HEK293T (cell line): ENCODE data around the gene C22orf15.

ENCODE experiments used
- CTCF ChIA-PET: fragments of 350-600 bp; formaldehyde crosslinking; extraction: SDS; loops from one replicate; lab custom pipeline; 2021; ENCODE audit warnings: antibody characterized with exemption, inconsistent platforms; lab: Yijun Ruan, JAX
- POLR2A ChIA-PET: fragments of 350-600 bp; formaldehyde crosslinking; extraction: SDS; loops from one replicate; lab custom pipeline; 2020; ENCODE audit warnings: antibody characterized with exemption, inconsistent platforms; lab: Yijun Ruan, JAX
- DNase-seq: peaks from one replicate; pipeline ENCODE4 v3.0.0; 2012; ENCODE audit warnings: mixed read lengths; ENCODE audit errors: extremely low spot score
- ARNT ChIP-seq: fragments of 450-650 bp; IDR thresholded peaks from 2 replicates; pipeline ENCODE4 v1.6.1; 2017; ENCODE audit warnings: mild to moderate bottlenecking
- BHLHE40 ChIP-seq: fragments of 450-650 bp; IDR thresholded peaks from 2 replicates; pipeline ENCODE4 v1.6.1; 2016; ENCODE audit warnings: mild to moderate bottlenecking, moderate library complexity, borderline replicate concordance
- CTBP1 ChIP-seq: fragments of 450-650 bp; IDR thresholded peaks from 2 replicates; pipeline ENCODE4 v1.6.1; 2016; ENCODE audit warnings: borderline replicate concordance
- ELF4 ChIP-seq: fragments of 450-650 bp; IDR thresholded peaks from 2 replicates; pipeline ENCODE4 v1.6.1; 2017; ENCODE audit warnings: antibody characterized with exemption
- FOXA1 ChIP-seq: fragments of 450-650 bp; IDR thresholded peaks from 2 replicates; pipeline ENCODE4 v1.6.1; 2016; ENCODE audit warnings: mild to moderate bottlenecking
- FOXK2 ChIP-seq: fragments of 450-650 bp; IDR thresholded peaks from 2 replicates; pipeline ENCODE4 v1.6.1; 2016; ENCODE audit warnings: mild to moderate bottlenecking
- FOXM1 ChIP-seq: fragments of 450-650 bp; IDR thresholded peaks from 2 replicates; pipeline ENCODE4 v1.6.1; 2017; ENCODE audit warnings: mild to moderate bottlenecking, borderline replicate concordance
- HDGF ChIP-seq: fragments of 450-650 bp; IDR thresholded peaks from 2 replicates; pipeline ENCODE4 v1.6.1; 2017; ENCODE audit warnings: antibody characterized with exemption, borderline replicate concordance
- L3MBTL2 ChIP-seq: fragments of 450-650 bp; conservative IDR thresholded peaks from 2 replicates; pipeline ENCODE4 v1.6.1; 2016; ENCODE audit warnings: mild to moderate bottlenecking
- LEF1 ChIP-seq: fragments of 450-650 bp; IDR thresholded peaks from 2 replicates; pipeline ENCODE4 v1.6.1; 2017; ENCODE audit warnings: mild to moderate bottlenecking, borderline replicate concordance
- NFRKB ChIP-seq: fragments of 450-650 bp; IDR thresholded peaks from 2 replicates; pipeline ENCODE4 v1.6.1; 2016; ENCODE audit warnings: mild to moderate bottlenecking, moderate library complexity
- SP1 ChIP-seq: fragments of 450-650 bp; IDR thresholded peaks from 2 replicates; pipeline ENCODE4 v1.6.1; 2017
- SUZ12 ChIP-seq: fragments of 450-650 bp; IDR thresholded peaks from 2 replicates; pipeline ENCODE4 v1.6.1; 2016; ENCODE audit warnings: mild to moderate bottlenecking
- TARDBP ChIP-seq: fragments of 450-650 bp; IDR thresholded peaks from 2 replicates; pipeline ENCODE4 v1.6.1; 2016
- ZNF384 ChIP-seq: fragments of 450-650 bp; IDR thresholded peaks from 2 replicates; pipeline ENCODE4 v1.6.1; 2016
- TF ChIP-seq, protein P1 (sequence below): fragments of 450-650 bp; IDR thresholded peaks from 2 replicates; pipeline ENCODE4 v1.6.1; 2016

Gene C22orf15

GRCh38 chr22:23752750-23753149 is 10.0 kb upstream of the C22orf15 start:
- no peak for DNase-seq
- CTCF ChIA-PET: no interaction called here
- POLR2A ChIA-PET: interaction anchor here (1.3 kb wide), 1 partner anchor 105 kb away, joined by 6 read pairs; the partner anchor contains the start of gene SLC2A11
- TF ChIP-seq SUZ12 (no peak), SP1 (no peak), LEF1 (no peak), FOXA1 (no peak), FOXK2 (no peak), ARNT (no peak), L3MBTL2 (no peak)

GRCh38 chr22:23753385-23753784 is 9.4 kb upstream of the C22orf15 start:
- TF ChIP-seq ARNT (no peak), SUZ12 (no peak), ELF4 (no peak), L3MBTL2 (no peak), FOXA1 (no peak), LEF1 (no peak)
- TF ChIP-seq, protein P1, sequence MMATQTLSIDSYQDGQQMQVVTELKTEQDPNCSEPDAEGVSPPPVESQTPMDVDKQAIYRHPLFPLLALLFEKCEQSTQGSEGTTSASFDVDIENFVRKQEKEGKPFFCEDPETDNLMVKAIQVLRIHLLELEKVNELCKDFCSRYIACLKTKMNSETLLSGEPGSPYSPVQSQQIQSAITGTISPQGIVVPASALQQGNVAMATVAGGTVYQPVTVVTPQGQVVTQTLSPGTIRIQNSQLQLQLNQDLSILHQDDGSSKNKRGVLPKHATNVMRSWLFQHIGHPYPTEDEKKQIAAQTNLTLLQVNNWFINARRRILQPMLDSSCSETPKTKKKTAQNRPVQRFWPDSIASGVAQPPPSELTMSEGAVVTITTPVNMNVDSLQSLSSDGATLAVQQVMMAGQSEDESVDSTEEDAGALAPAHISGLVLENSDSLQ: no peak
- ChIA-PET CTCF (no interaction called here), POLR2A (interaction anchor here (1.0 to 1.3 kb wide), 2 partner anchors 36 to 104 kb away, joined by 3 to 6 read pairs; partner anchors contain the start of gene SLC2A11)
- DNase-seq: no peak

GRCh38 chr22:23754220-23754919 is 8.4 kb upstream of the C22orf15 start, which contains the start of gene VPREB3:
Gene VPREB3 (minus strand): TSS chr22:23754425. CDS start chr22:23754363, 62 bp downstream.
- ChIA-PET POLR2A (interaction anchor here (0.5 to 1.3 kb wide), 4 partner anchors 9 to 37 kb away, joined by 3 read pairs; partner anchors contain the start of genes C22orf15 and CHCHD10), CTCF (no interaction called here)
- no peak for TF ChIP-seq FOXA1
- no peak for TF ChIP-seq ARNT
- no peak for TF ChIP-seq NFRKB
- no peak for TF ChIP-seq BHLHE40
- TF ChIP-seq L3MBTL2: no peak
- TF ChIP-seq LEF1: no peak
- TF ChIP-seq FOXK2: no peak
- TF ChIP-seq TARDBP: no peak
- no peak for TF ChIP-seq ZNF384
- no peak for TF ChIP-seq SUZ12
- no peak for TF ChIP-seq HDGF
- TF ChIP-seq CTBP1: no peak
- TF ChIP-seq, protein P1: no peak
- TF ChIP-seq SP1: no peak
- TF ChIP-seq FOXM1: no peak
- no peak for DNase-seq

GRCh38 chr22:23754980-23755636 is 7.7 kb upstream of the C22orf15 start:
- POLR2A ChIA-PET: interaction anchor here (1.0 to 1.3 kb wide), 3 partner anchors 8 to 17 kb away, joined by 3 to 4 read pairs (median 3); partner anchors contain the start of gene C22orf15
- TF ChIP-seq SUZ12 (no peak), CTBP1 (no peak), ARNT (no peak)
- CTCF ChIA-PET: no interaction called here
- no peak for DNase-seq

- DNase-seq: no peak
- CTCF ChIA-PET: interaction anchor here (0.6 kb wide), 1 partner anchor 58 kb away, joined by 3 read pairs; no protein-coding TSS in a partner anchor
- POLR2A ChIA-PET: interaction anchor here (1.0 to 1.3 kb wide), 3 partner anchors 8 to 18 kb away, joined by 3 to 4 read pairs (median 3); partner anchors contain the start of gene C22orf15
- TF ChIP-seq ELF4: no peak
- no peak for TF ChIP-seq ZNF384
- TF ChIP-seq CTBP1: no peak
- TF ChIP-seq, protein P1: no peak
- no peak for TF ChIP-seq FOXA1
- no peak for TF ChIP-seq L3MBTL2
- TF ChIP-seq FOXM1: no peak
- no peak for TF ChIP-seq BHLHE40
- TF ChIP-seq ARNT: no peak
- no peak for TF ChIP-seq SUZ12
- no peak for TF ChIP-seq LEF1
These were observed 7.1 kb upstream of the C22orf15 start for GRCh38 chr22:23755711-23756110.

GRCh38 chr22:23756891-23757290 is 5.9 kb upstream of the C22orf15 start:
- CTCF ChIA-PET: interaction anchor here (0.6 to 1.4 kb wide), 2 partner anchors 9 to 12 kb away, joined by 3 read pairs; no protein-coding TSS in a partner anchor
- no peak for DNase-seq
- POLR2A ChIA-PET: no interaction called here
- TF ChIP-seq SP1: no peak
